B cell (primary cell): ENCODE results near the gene GALNT7. TPM values are rescaled to one million over a fixed set of nuclear protein-coding genes. Genes with fewer than 3 reads are reported as not detected.
A peak's percentile ranks its signal among the peaks of the same experiment; 100 is the strongest.

ENCODE experiments used
- ATAC-seq: fragments of 200-7000 bp; cut with Tn5 transposase; one replicate; pipeline ENCODE4 v1.10.0; 2021; ENCODE audit warnings: low read depth, mild to moderate bottlenecking, moderate number of reproducible peaks, moderate library complexity
- CTCF ChIA-PET: fragments of 350-600 bp; sonication (Branson Sonifier 250); formaldehyde crosslinking; loops from one replicate; lab custom pipeline; 2021; ENCODE audit warnings: antibody characterized with exemption, inconsistent platforms; lab: Charles Lee
- POLR2A ChIA-PET: fragments of 350-600 bp; sonication (Branson Sonifier 250); formaldehyde crosslinking; loops from one replicate; lab custom pipeline; 2021; ENCODE audit warnings: antibody characterized with exemption; lab: Charles Lee
- DNase-seq: peaks from one replicate; pipeline ENCODE4 v3.0.0; 2013
- H2AFZ ChIP-seq: 2 replicates; pipeline ENCODE4 v1.6.1; 2012; ENCODE audit warnings: mild to moderate bottlenecking, low read depth, low read length; ENCODE audit not compliant: insufficient read depth, poor library complexity, severe bottlenecking
- H3K27ac ChIP-seq, 2 donors: 1 replicate in 1 of 2; 2 replicates in 1 of 2; pipeline ENCODE4 v1.5.1; 2012 to 2013; ENCODE audit warnings: low read length in 2 of 2, mild to moderate bottlenecking in 2 of 2, moderate library complexity in 1 of 2
- H3K27me3 ChIP-seq, 4 experiments: fragments of 200-600 bp in 1 of 4; sonication (generic) in 1 of 4; replicated peaks in 1 of 4; 1 replicate in 2 of 4; 2 replicates in 2 of 4; pipeline versions ENCODE4 v1.6.1 to v1.7.0; 2013 to 2016; ENCODE audit warnings: low read length in 3 of 4, mild to moderate bottlenecking in 2 of 4, mixed read lengths in 1 of 4, moderate library complexity in 1 of 4; ENCODE audit not compliant: insufficient read depth in 4 of 4, control insufficient read depth in 3 of 4; ENCODE audit errors: control extremely low read depth in 1 of 4
- H3K36me3 ChIP-seq, 2 experiments: replicated peaks in 1 of 2; 1 replicate in 1 of 2; 2 replicates in 1 of 2; pipeline versions ENCODE4 v1.6.1 to v1.7.1; 2013; ENCODE audit warnings: low read length in 1 of 2; ENCODE audit not compliant: insufficient read depth in 2 of 2, control insufficient read depth in 1 of 2; ENCODE audit errors: control extremely low read depth in 1 of 2, extremely low read depth in 1 of 2
- H3K4me1 ChIP-seq, 2 donors: fragments of 200-600 bp in 1 of 2; sonication (generic) in 1 of 2; 1 replicate in 1 of 2; 2 replicates in 1 of 2; pipeline versions ENCODE4 v1.5.1 to v1.6.1; 2013 to 2017; ENCODE audit warnings: low read length in 2 of 2; ENCODE audit not compliant: control insufficient read depth in 2 of 2, insufficient read depth in 2 of 2
- H3K4me2 ChIP-seq: replicated peaks from 2 replicates; pipeline ENCODE3; 2012; ENCODE audit warnings: mild to moderate bottlenecking, low read depth, low read length; ENCODE audit not compliant: poor library complexity, severe bottlenecking
- H3K4me3 ChIP-seq, 5 experiments: fragments of 200-600 bp in 1 of 5; sonication (generic) in 1 of 5; 1 replicate in 3 of 5; 2 replicates in 2 of 5; pipeline versions ENCODE4 v1.5.1 to v1.7.0; 2011 to 2016; ENCODE audit warnings: low read length in 4 of 5, mild to moderate bottlenecking in 4 of 5, low read depth in 2 of 5, control low read depth in 1 of 5, moderate library complexity in 1 of 5; ENCODE audit not compliant: insufficient read depth in 1 of 5; ENCODE audit errors: control extremely low read depth in 1 of 5, extremely low read depth in 1 of 5
- H3K79me2 ChIP-seq: fragments of 200-600 bp; sonication (generic); one replicate; pipeline ENCODE4 v1.6.0; 2016; ENCODE audit warnings: low read length; ENCODE audit not compliant: control insufficient read depth, insufficient read depth
- H3K9ac ChIP-seq: fragments of 200-600 bp; sonication (generic); 2 replicates; pipeline ENCODE4 v1.6.1; 2017; ENCODE audit warnings: mild to moderate bottlenecking, low read length, moderate library complexity
- H3K9me3 ChIP-seq, 3 donors: one replicate each; pipeline versions ENCODE4 v1.6.1 to v1.7.1; 2013; ENCODE audit warnings: low read length in 2 of 3; ENCODE audit not compliant: control insufficient read depth in 2 of 3, insufficient read depth in 1 of 3; ENCODE audit errors: control extremely low read depth in 1 of 3
- H4K20me1 ChIP-seq: 2 replicates; pipeline ENCODE4 v1.6.0; 2012; ENCODE audit warnings: mild to moderate bottlenecking, low read length; ENCODE audit not compliant: insufficient read depth, control insufficient read depth, poor library complexity, severe bottlenecking
- H3K27ac Mint-ChIP-seq: one replicate; pipeline ENCODE4 v1.8.0; 2021; ENCODE audit warnings: mixed read lengths
- H3K27me3 Mint-ChIP-seq: one replicate; pipeline ENCODE4 v1.8.0; 2021; ENCODE audit warnings: mixed read lengths
- H3K4me1 Mint-ChIP-seq: one replicate; pipeline ENCODE4 v1.8.0; 2021; ENCODE audit warnings: mixed read lengths
- H3K4me3 Mint-ChIP-seq: one replicate; pipeline ENCODE4 v1.8.0; 2021; ENCODE audit warnings: mixed read lengths
- H3K9me3 Mint-ChIP-seq: one replicate; pipeline ENCODE4 v1.8.0; 2022; ENCODE audit warnings: mixed read lengths; ENCODE audit not compliant: insufficient read depth
- EZH2 ChIP-seq: IDR thresholded peaks from 2 replicates; pipeline ENCODE4 v1.6.1; 2012; ENCODE audit warnings: borderline replicate concordance, low read depth, mild to moderate bottlenecking, moderate library complexity, low read length; ENCODE audit not compliant: insufficient read depth, poor library complexity, severe bottlenecking
- WGBS: methylation state at CpG from one replicate; pipeline ENCODE4 v1.1.5; 2013; ENCODE audit warnings: missing lambda C conversion rate; ENCODE audit not compliant: insufficient coverage; 5-methylcytosine and 5-hydroxymethylcytosine counted together
- intact Hi-C: fragments of 100-400 bp; cut with micrococcal nuclease; formaldehyde crosslinking; loops from one replicate; pipeline ENCODE4 v1.10.0; 2022
- polyA plus RNA-seq: library from polyadenylated mRNA; depleted of rRNA; stranded (reverse); fragments of >200 nt; gene quantifications from 2 replicates; pipeline ENCODE4 v1.2.3, GENCODE V29; 2012
- total RNA-seq, 2 donors: library from RNA; stranded (reverse); fragments of 120-200 nt in 1 of 2; gene quantifications; 1 replicate in 1 of 2; 2 replicates in 1 of 2; pipeline versions ENCODE4 v1.2.3 to v1.2.4, GENCODE V29; 2013 to 2022
- TF ChIP-seq, protein P1 (sequence below): fragments of 200-600 bp; IDR thresholded peaks from one replicate; pipeline ENCODE4 v1.8.0; 2022; ENCODE audit warnings: antibody characterized with exemption, mild to moderate bottlenecking

The GALNT7 gene
- total and polyA plus RNA-seq, 2 donors (not counting 1 experiment from before 2014, with no cell fraction given) = 5.8 to 23.7 TPM

DNA sequence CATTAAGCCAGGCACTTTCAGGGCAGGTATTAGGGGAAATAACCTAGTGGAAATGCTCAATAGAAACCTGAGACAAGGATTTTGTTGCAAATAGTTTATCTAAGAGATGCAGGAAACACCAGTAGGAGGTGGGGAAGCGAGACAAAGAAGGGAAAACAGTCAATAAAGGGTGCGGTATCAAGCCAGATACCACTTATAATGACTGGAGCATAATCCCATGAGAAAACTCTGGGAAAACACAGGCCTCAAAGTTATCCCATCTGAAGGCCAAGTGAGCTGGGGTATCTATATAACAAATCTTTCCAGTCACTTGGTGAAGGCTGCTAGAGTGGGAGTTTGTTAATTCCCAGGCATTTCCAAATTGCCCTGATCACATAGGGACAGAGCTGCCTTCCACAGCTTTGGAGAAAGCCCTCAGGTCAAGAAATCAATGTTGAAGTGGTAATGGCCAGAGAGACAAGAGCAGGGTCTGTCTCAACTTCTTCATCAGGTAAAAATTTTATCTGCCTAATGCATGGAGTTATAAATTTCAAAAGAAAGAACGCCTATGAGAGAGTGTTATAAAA lies 175.3 kb downstream of the GALNT7 start:
- ChIA-PET POLR2A (no interaction called here), CTCF (no interaction called here)
- no peak overlapping the region for H3K27ac Mint-ChIP-seq
- no peaks in the 10 kb centered on the region for H3K9me3 Mint-ChIP-seq
- H3K4me1 Mint-ChIP-seq = peaks cover 6% of the 10 kb centered on the region
- DNase-seq (no peak), ATAC-seq (no peak)
- TF ChIP-seq EZH2 = no peak
- H3K9ac ChIP-seq = no peak overlapping the region
- intact Hi-C loops = no loop called here
- no peaks in the 10 kb centered on the region for H3K9me3 ChIP-seq
- H2AFZ ChIP-seq = no peak overlapping the region
- H3K79me2 ChIP-seq = no peaks in the 10 kb centered on the region
- WGBS = 100% methylated on average over 1 of the region's 3 CpGs
- no peak overlapping the region for H3K4me3 ChIP-seq
- no peak overlapping the region for H3K4me2 ChIP-seq
- no peaks in the 10 kb centered on the region for H3K27me3 Mint-ChIP-seq
- H3K36me3 ChIP-seq = no peaks in the 10 kb centered on the region
- H3K27ac ChIP-seq = no peak overlapping the region
- H4K20me1 ChIP-seq = no peaks in the 10 kb centered on the region
- H3K4me1 ChIP-seq = peaks cover 0 to 4% of the 10 kb centered on the region in 2 donors
- H3K4me3 Mint-ChIP-seq = no peak overlapping the region
- no peaks in the 10 kb centered on the region for H3K27me3 ChIP-seq

DNA sequence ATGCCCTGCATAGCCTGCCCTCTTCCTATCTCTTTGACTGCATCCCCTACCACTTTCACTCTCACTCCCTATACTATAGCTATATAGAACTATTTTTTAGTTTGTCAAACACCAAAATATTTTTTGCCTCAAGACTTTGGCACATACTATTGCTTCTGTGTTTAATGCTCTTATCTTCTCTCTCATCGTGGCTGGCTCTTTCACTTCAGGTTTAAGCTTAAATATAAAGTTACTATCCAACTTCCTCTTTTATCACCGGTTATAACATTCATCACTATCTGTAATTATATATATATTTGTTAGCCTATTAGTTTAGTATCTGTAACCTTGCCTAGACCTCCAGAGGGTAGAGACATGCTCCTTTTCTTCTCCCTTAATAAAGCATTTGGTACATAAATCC lies 177.0 kb downstream of the GALNT7 start:
- Histone ChIP-seq H2AFZ (peak overlapping the region; percentile 20), H3K27ac (no peak overlapping the region), H4K20me1 (no peaks in the 10 kb centered on the region), H3K9ac (no peak overlapping the region), H3K4me2 (peak overlapping the region; percentile 27), H3K4me1 (peaks cover 0 to 4% of the 10 kb centered on the region in 2 donors), H3K36me3 (no peaks in the 10 kb centered on the region), H3K9me3 (no peaks in the 10 kb centered on the region), H3K27me3 (no peaks in the 10 kb centered on the region), H3K4me3 (no peak overlapping the region), H3K79me2 (no peaks in the 10 kb centered on the region)
- ChIA-PET CTCF (interaction anchor here (0.9 to 1.3 kb wide), 3 partner anchors 12 to 75 kb away, joined by 3 to 5 read pairs (median 4); no protein-coding TSS in a partner anchor), POLR2A (no interaction called here)
- H3K9me3 Mint-ChIP-seq = no peaks in the 10 kb centered on the region
- WGBS = no CpG with 5 or more reads among the region's 2 CpGs
- intact Hi-C loops = no loop called here
- TF ChIP-seq, protein P1, sequence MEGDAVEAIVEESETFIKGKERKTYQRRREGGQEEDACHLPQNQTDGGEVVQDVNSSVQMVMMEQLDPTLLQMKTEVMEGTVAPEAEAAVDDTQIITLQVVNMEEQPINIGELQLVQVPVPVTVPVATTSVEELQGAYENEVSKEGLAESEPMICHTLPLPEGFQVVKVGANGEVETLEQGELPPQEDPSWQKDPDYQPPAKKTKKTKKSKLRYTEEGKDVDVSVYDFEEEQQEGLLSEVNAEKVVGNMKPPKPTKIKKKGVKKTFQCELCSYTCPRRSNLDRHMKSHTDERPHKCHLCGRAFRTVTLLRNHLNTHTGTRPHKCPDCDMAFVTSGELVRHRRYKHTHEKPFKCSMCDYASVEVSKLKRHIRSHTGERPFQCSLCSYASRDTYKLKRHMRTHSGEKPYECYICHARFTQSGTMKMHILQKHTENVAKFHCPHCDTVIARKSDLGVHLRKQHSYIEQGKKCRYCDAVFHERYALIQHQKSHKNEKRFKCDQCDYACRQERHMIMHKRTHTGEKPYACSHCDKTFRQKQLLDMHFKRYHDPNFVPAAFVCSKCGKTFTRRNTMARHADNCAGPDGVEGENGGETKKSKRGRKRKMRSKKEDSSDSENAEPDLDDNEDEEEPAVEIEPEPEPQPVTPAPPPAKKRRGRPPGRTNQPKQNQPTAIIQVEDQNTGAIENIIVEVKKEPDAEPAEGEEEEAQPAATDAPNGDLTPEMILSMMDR = no peak
- TF ChIP-seq EZH2 = no peak
- no peak for DNase-seq
- no peaks in the 10 kb centered on the region for H3K27me3 Mint-ChIP-seq
- peaks cover 6% of the 10 kb centered on the region for H3K4me1 Mint-ChIP-seq
- ATAC-seq = no peak
- no peak overlapping the region for H3K4me3 Mint-ChIP-seq
- H3K27ac Mint-ChIP-seq = no peak overlapping the region
